Chondrocyte (in vitro differentiated cells): ENCODE measurements around the gene SINHCAF. TPM values are rescaled to one million over a fixed set of nuclear protein-coding genes. Genes with fewer than 3 reads are reported as not detected.
"Not testable (repeated sequence)": the region's sequence is repeated elsewhere in the genome, so short reads cannot be mapped to it uniquely, and the experiment has no call there.

Experiments
- DNase-seq: peaks from one replicate; pipeline ENCODE4 v3.0.0; 2021; ENCODE audit warnings: mixed read lengths, low spot score
- H3K27ac Mint-ChIP-seq: one replicate; pipeline ENCODE4 v1.8.0; 2021; ENCODE audit warnings: mild to moderate bottlenecking, moderate library complexity, mixed read lengths; ENCODE audit not compliant: unreplicated experiment
- H3K27me3 Mint-ChIP-seq: 2 replicates; pipeline ENCODE4 v1.8.0; 2021; ENCODE audit warnings: low read depth, mixed read lengths
- H3K36me3 Mint-ChIP-seq: 2 replicates; pipeline ENCODE4 v1.8.0; 2021; ENCODE audit warnings: low read depth, mixed read lengths
- H3K4me1 Mint-ChIP-seq: 2 replicates; pipeline ENCODE4 v1.8.0; 2021; ENCODE audit warnings: low read depth, mild to moderate bottlenecking, mixed read lengths
- H3K4me3 Mint-ChIP-seq: one replicate; pipeline ENCODE4 v1.8.0; 2021; ENCODE audit warnings: mild to moderate bottlenecking, moderate library complexity, mixed read lengths; ENCODE audit not compliant: unreplicated experiment
- H3K9me3 Mint-ChIP-seq: 2 replicates; pipeline ENCODE4 v1.8.0; 2021; ENCODE audit warnings: low read depth, mixed read lengths
- CTCF ChIP-seq: fragments of 200-600 bp; sonication (generic); IDR thresholded peaks from 2 replicates; pipeline ENCODE4 v1.5.0; 2021; ENCODE audit warnings: antibody characterized with exemption, mild to moderate bottlenecking, moderate library complexity
- total RNA-seq: library from RNA; stranded (reverse); gene quantifications from 3 replicates; pipeline ENCODE4 v1.2.1, GENCODE V29; 2021

SINHCAF gene
- total RNA-seq, 1 donor from 2014 or later, result 32.5 TPM

DNA sequence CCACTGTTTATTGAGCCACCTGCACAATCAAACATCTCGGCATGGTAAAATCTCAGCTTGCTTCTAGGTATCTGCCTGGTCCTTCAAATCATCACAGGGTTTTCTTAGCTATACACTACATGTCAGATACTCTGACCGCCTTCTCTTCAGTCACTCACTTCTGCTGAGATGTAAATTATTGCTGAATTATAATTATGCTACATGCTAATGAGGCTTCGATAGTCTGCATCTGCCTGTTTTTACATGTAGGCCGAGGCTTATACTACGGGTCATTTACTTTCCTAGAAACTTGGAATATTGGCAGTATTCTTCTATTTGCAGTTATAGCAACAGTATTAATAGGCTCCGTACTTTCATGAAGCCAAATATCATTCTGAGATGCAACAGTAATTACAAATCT is 77.6 kb downstream of the SINHCAF start:
- peaks cover 4% of the 10 kb centered on the region for H3K4me1 Mint-ChIP-seq
- no peak for TF ChIP-seq CTCF
- no peak overlapping the region for H3K4me3 Mint-ChIP-seq
- H3K27ac Mint-ChIP-seq, result no peak overlapping the region
- no peaks in the 10 kb centered on the region for H3K36me3 Mint-ChIP-seq
- H3K9me3 Mint-ChIP-seq, result no peaks in the 10 kb centered on the region
- peaks cover 9% of the 10 kb centered on the region for H3K27me3 Mint-ChIP-seq
- DNase-seq, result no peak

- Mint-ChIP-seq H3K27ac (no peak overlapping the region), H3K4me3 (no peak overlapping the region), H3K4me1 (peaks cover 4% of the 10 kb centered on the region), H3K9me3 (no peaks in the 10 kb centered on the region), H3K36me3 (no peaks in the 10 kb centered on the region), H3K27me3 (peaks cover 14% of the 10 kb centered on the region)
- no peak for TF ChIP-seq CTCF
- DNase-seq, result no peak
Measured at GRCh38 chr12:31246470-31246850, 79.5 kb downstream of the SINHCAF start.

GRCh38 chr12:31245822-31246469 is 80.0 kb downstream of the SINHCAF start:
- Mint-ChIP-seq H3K4me1 (peaks cover 4% of the 10 kb centered on the region), H3K36me3 (no peaks in the 10 kb centered on the region), H3K27ac (no peak overlapping the region), H3K4me3 (no peak overlapping the region), H3K27me3 (peaks cover 13% of the 10 kb centered on the region), H3K9me3 (no peaks in the 10 kb centered on the region)
- TF ChIP-seq CTCF, result peak; percentile 31
- no peak for DNase-seq

DNA sequence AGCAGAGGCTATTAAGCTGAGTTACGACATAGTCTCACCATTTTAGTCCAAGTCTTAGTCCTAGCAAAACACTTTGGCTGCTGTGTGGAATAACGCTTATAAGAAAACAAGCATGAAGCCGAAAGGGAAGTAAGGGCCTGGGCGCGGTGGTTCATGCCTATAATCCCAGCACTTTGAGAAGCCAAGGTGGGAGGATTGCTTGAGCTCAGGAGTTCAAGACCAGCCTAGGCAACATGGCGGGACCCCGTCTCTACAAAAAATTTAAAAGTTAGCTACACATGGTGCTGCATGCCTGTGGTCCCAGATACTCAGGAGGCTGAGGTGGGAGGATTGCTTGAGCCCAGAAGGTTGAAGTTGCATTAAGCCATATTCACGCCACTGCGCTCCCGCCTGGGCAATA is 83.5 kb downstream of the SINHCAF start:
- peaks cover 19% of the 10 kb centered on the region for H3K27me3 Mint-ChIP-seq
- not testable (repeated sequence) for H3K4me1 Mint-ChIP-seq, H3K27ac Mint-ChIP-seq, H3K4me3 Mint-ChIP-seq, H3K36me3 Mint-ChIP-seq, DNase-seq, H3K9me3 Mint-ChIP-seq

- no peak overlapping the region for H3K27ac Mint-ChIP-seq
- DNase-seq, result no peak
- no peaks in the 10 kb centered on the region for H3K36me3 Mint-ChIP-seq
- H3K27me3 Mint-ChIP-seq, result peaks cover 45% of the 10 kb centered on the region
- peaks cover 15% of the 10 kb centered on the region for H3K4me1 Mint-ChIP-seq
- TF ChIP-seq CTCF, result peak; percentile 86
- no peaks in the 10 kb centered on the region for H3K9me3 Mint-ChIP-seq
- H3K4me3 Mint-ChIP-seq, result peak overlapping the region; percentile 31
Measured at GRCh38 chr12:31238764-31239387, 87.1 kb downstream of the SINHCAF start.

- H3K36me3 Mint-ChIP-seq, DNase-seq, H3K27ac Mint-ChIP-seq, H3K9me3 Mint-ChIP-seq: not testable (repeated sequence)
- Mint-ChIP-seq H3K4me3 (peak overlapping the region; percentile 31), H3K27me3 (peaks cover 45% of the 10 kb centered on the region), H3K4me1 (peaks cover 15% of the 10 kb centered on the region)
Measured at GRCh38 chr12:31238333-31238732, 87.6 kb downstream of the SINHCAF start.
